ENCODE results near the gene PLCB1.

PLCB1 gene

GRCh38 chr20:8876366-8876765 lies 744.3 kb downstream of the PLCB1 start:
- no peaks in the 10 kb centered on the region for H3K27me3 ChIP-seq (ENCODE audit: insufficient read depth, low read length)
- H3K27ac ChIP-seq (ENCODE audit: low read depth, low read length, poor library complexity, severe bottlenecking), result no peak overlapping the region
- no peaks in the 10 kb centered on the region for H3K9me3 ChIP-seq (ENCODE audit: low read length)
- H3K4me3 ChIP-seq (ENCODE audit: low read depth, low read length, poor library complexity, severe bottlenecking), result no peak overlapping the region
- TF ChIP-seq EZH2 (IDR thresholded peaks at IDR 0.05; ENCODE audit: borderline replicate concordance, low read length) (no peak), CTCF (IDR thresholded peaks at IDR 0.05; ENCODE audit: low read length) (no peak)
- H4K20me1 ChIP-seq (ENCODE audit: insufficient read depth, low read length), result no peaks in the 10 kb centered on the region
- no peak overlapping the region for H2AFZ ChIP-seq (ENCODE audit: low read length)
- H3K9me2 ChIP-seq (ENCODE audit: low read depth, low read length), result no peaks in the 10 kb centered on the region
- no peaks in the 10 kb centered on the region for H3K36me3 ChIP-seq (ENCODE audit: insufficient read depth, low read length)
- no peak overlapping the region for H3K4me2 ChIP-seq (ENCODE audit: low read length)
- no peaks in the 10 kb centered on the region for H3K79me2 ChIP-seq (ENCODE audit: insufficient read depth, low read length)
- H3K9ac ChIP-seq (ENCODE audit: low read length), result no peak overlapping the region
- H3F3A ChIP-seq (ENCODE audit: insufficient read depth, low read length), result no peaks in the 10 kb centered on the region
- H3K4me1 ChIP-seq (ENCODE audit: insufficient read depth, low read length, severe bottlenecking), result no peaks in the 10 kb centered on the region

GRCh38 chr20:8877294-8877693 lies 745.2 kb downstream of the PLCB1 start:
- Histone ChIP-seq H3K27me3 (ENCODE audit: insufficient read depth, low read length) (no peaks in the 10 kb centered on the region), H3K4me1 (ENCODE audit: insufficient read depth, low read length, severe bottlenecking) (no peaks in the 10 kb centered on the region), H3K4me2 (ENCODE audit: low read length) (no peak overlapping the region), H3K9me3 (ENCODE audit: low read length) (no peaks in the 10 kb centered on the region), H3F3A (ENCODE audit: insufficient read depth, low read length) (no peaks in the 10 kb centered on the region), H3K9ac (ENCODE audit: low read length) (no peak overlapping the region), H3K79me2 (ENCODE audit: insufficient read depth, low read length) (no peaks in the 10 kb centered on the region), H3K27ac (ENCODE audit: low read depth, low read length, poor library complexity, severe bottlenecking) (no peak overlapping the region), H3K4me3 (ENCODE audit: low read depth, low read length, poor library complexity, severe bottlenecking) (no peak overlapping the region), H4K20me1 (ENCODE audit: insufficient read depth, low read length) (no peaks in the 10 kb centered on the region), H3K36me3 (ENCODE audit: insufficient read depth, low read length) (no peaks in the 10 kb centered on the region), H2AFZ (ENCODE audit: low read length) (no peak overlapping the region), H3K9me2 (ENCODE audit: low read depth, low read length) (no peaks in the 10 kb centered on the region)
- TF ChIP-seq CTCF (IDR thresholded peaks at IDR 0.05; ENCODE audit: low read length) (no peak), EZH2 (IDR thresholded peaks at IDR 0.05; ENCODE audit: borderline replicate concordance, low read length) (no peak)

GRCh38 chr20:8879669-8880068 lies 747.6 kb downstream of the PLCB1 start:
- H3K27ac ChIP-seq (ENCODE audit: low read depth, low read length, poor library complexity, severe bottlenecking), result no peak overlapping the region
- no peaks in the 10 kb centered on the region for H3K27me3 ChIP-seq (ENCODE audit: insufficient read depth, low read length)
- H3K4me2 ChIP-seq (ENCODE audit: low read length), result no peak overlapping the region
- no peaks in the 10 kb centered on the region for H3K9me2 ChIP-seq (ENCODE audit: low read depth, low read length)
- no peak overlapping the region for H3K9ac ChIP-seq (ENCODE audit: low read length)
- H3F3A ChIP-seq (ENCODE audit: insufficient read depth, low read length), result no peaks in the 10 kb centered on the region
- no peaks in the 10 kb centered on the region for H3K36me3 ChIP-seq (ENCODE audit: insufficient read depth, low read length)
- H3K79me2 ChIP-seq (ENCODE audit: insufficient read depth, low read length), result no peaks in the 10 kb centered on the region
- no peaks in the 10 kb centered on the region for H4K20me1 ChIP-seq (ENCODE audit: insufficient read depth, low read length)
- no peaks in the 10 kb centered on the region for H3K4me1 ChIP-seq (ENCODE audit: insufficient read depth, low read length, severe bottlenecking)
- no peak for TF ChIP-seq CTCF (IDR thresholded peaks at IDR 0.05; ENCODE audit: low read length)
- no peak for TF ChIP-seq EZH2 (IDR thresholded peaks at IDR 0.05; ENCODE audit: borderline replicate concordance, low read length)
- H3K4me3 ChIP-seq (ENCODE audit: low read depth, low read length, poor library complexity, severe bottlenecking), result no peak overlapping the region
- no peaks in the 10 kb centered on the region for H3K9me3 ChIP-seq (ENCODE audit: low read length)
- H2AFZ ChIP-seq (ENCODE audit: low read length), result no peak overlapping the region
